ENCODE results near the gene CRISPLD2.

DNA sequence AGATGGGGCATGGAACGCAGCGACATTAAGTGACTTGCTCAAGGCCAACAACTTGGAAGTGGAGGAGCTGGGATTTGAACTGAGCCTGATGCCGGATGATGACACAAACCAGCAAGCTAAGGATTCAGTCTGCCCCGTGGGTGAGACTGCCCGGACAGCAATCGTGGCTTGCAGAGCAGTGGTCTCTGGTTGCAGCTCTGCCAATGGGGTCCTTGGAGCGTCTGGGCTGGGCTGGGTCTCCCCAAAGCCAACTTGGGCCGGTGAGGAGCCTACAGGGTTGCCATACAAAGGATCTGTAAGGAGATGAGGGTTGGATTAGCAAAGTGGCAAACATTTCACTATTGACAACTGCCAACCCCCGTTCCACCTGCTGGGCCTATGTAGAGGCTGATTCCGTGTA lies 2.6 kb upstream of the CRISPLD2 start:
- TF ChIP-seq KLF1 (tag by site-specific recombination; IDR thresholded peaks at IDR 0.05) (no peak), ZNF473 (tag by site-specific recombination; IDR thresholded peaks at IDR 0.05) (no peak), ZBTB17 (tag by site-specific recombination; IDR thresholded peaks at IDR 0.05) (no peak), ZNF558 (tag by site-specific recombination; IDR thresholded peaks at IDR 0.05) (no peak), ZNF37A (tag by site-specific recombination; IDR thresholded peaks at IDR 0.05) (no peak)
- TF ChIP-seq, protein P1, sequence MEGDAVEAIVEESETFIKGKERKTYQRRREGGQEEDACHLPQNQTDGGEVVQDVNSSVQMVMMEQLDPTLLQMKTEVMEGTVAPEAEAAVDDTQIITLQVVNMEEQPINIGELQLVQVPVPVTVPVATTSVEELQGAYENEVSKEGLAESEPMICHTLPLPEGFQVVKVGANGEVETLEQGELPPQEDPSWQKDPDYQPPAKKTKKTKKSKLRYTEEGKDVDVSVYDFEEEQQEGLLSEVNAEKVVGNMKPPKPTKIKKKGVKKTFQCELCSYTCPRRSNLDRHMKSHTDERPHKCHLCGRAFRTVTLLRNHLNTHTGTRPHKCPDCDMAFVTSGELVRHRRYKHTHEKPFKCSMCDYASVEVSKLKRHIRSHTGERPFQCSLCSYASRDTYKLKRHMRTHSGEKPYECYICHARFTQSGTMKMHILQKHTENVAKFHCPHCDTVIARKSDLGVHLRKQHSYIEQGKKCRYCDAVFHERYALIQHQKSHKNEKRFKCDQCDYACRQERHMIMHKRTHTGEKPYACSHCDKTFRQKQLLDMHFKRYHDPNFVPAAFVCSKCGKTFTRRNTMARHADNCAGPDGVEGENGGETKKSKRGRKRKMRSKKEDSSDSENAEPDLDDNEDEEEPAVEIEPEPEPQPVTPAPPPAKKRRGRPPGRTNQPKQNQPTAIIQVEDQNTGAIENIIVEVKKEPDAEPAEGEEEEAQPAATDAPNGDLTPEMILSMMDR (tag by site-specific recombination; IDR thresholded peaks at IDR 0.05): no peak

All from HEK293 (cell line).